ENCODE data around the gene TNFRSF8. TPM values are rescaled to one million over a fixed set of nuclear protein-coding genes. Genes with fewer than 3 reads are reported as not detected.

The TNFRSF8 gene
- total and polyA plus RNA-seq, 7 donors: 0.68 to 1.8 (median 0.87) TPM; not detected in 1

GRCh38 chr1:12185036-12185917 is 122.2 kb downstream of the TNFRSF8 start:
- intact Hi-C loops (cut with DNase I): no loop called here
- TF ChIP-seq CTCF (IDR thresholded peaks at IDR 0.05) (no peak), POLR2AphosphoS5 (IDR thresholded peaks at IDR 0.05) (no peak), EP300 (IDR thresholded peaks at IDR 0.05) (no peak), POLR2A (IDR thresholded peaks at IDR 0.05) (no peak)
- no peaks in the 10 kb centered on the region for H3K9me3 ChIP-seq
- H3K4me1 ChIP-seq: peaks cover 0 to 70% (median 59%) of the 10 kb centered on the region in 4 donors
- 77 to 82% methylated on average over 19 of the region's 19 CpGs for WGBS, 2 donors
- H3K4me3 ChIP-seq: peak overlapping the region in 2 of 4 donors; percentile 16 to 21
- no peaks in the 10 kb centered on the region for H3K36me3 ChIP-seq
- peak; percentile 65 for DNase-seq
- H3K27me3 ChIP-seq: no peaks in the 10 kb centered on the region
- peak overlapping the region; percentile 71 to 85 (median 81) for H3K27ac ChIP-seq

DNA sequence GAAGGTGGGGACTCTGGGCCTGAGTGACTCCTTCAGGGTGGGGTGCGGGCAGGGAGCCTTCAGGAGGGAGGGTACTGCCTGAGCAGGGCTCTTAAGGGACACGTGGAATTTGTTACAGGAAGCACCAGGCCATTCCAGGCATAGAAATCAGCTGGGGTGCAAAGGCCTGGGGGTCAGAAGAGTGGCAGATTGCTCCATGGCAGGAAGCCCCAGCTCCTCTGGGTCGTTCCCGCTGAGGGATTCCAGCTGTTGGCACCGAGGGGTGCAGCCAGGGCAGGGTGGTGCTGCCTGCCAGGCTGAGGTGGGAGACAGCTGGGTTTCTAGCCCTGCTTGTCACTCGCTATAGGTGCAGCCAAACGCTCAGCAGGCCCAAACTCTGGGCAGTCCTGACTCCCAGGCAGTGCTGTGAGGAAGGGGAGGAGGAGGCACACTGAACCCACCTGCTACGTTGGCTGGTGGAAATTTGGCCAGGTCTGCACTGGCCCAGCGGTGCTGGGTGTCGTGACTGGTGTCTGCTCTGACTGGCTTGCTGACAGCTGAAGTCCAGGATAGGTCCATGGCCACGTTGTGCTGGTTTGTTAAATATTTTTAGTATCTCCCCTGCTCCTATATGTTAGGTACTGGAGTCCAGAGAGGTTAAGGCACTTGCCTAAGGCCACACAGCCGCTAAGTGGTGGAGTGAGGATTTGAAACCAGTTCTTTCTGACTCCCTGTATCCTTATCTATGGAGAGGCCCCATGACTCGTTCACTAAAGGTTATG is 123.0 kb downstream of the TNFRSF8 start:
- Histone ChIP-seq H3K4me3 (no peak overlapping the region), H3K27me3 (no peaks in the 10 kb centered on the region), H3K27ac (peak overlapping the region; percentile 71 to 85 (median 81)), H3K9me3 (no peaks in the 10 kb centered on the region), H3K36me3 (peaks cover 0 to 4% (median 0%) of the 10 kb centered on the region in 4 donors), H3K4me1 (peaks cover 0 to 65% (median 57%) of the 10 kb centered on the region in 4 donors)
- WGBS, 2 donors: 69 to 73% methylated on average over 13 of the region's 13 CpGs
- DNase-seq: no peak
- TF ChIP-seq EP300 (IDR thresholded peaks at IDR 0.05) (no peak), CTCF (IDR thresholded peaks at IDR 0.05) (no peak)
- intact Hi-C loops (cut with DNase I): no loop called here

GRCh38 chr1:12186679-12186985 is 123.5 kb downstream of the TNFRSF8 start:
- no peak for DNase-seq
- no peaks in the 10 kb centered on the region for H3K27me3 ChIP-seq
- no peak for TF ChIP-seq POLR2A (IDR thresholded peaks at IDR 0.05)
- no peak for TF ChIP-seq POLR2AphosphoS5 (IDR thresholded peaks at IDR 0.05)
- no peak for TF ChIP-seq CTCF (IDR thresholded peaks at IDR 0.05)
- TF ChIP-seq EP300 (IDR thresholded peaks at IDR 0.05): no peak
- peaks cover 0 to 4% (median 0%) of the 10 kb centered on the region in 4 donors for H3K36me3 ChIP-seq
- 33 to 73% methylated on average over 4 of the region's 4 CpGs for WGBS, 2 donors
- no peak overlapping the region for H3K4me3 ChIP-seq
- peak overlapping the region in 3 of 4 donors; percentile 71 to 82 (median 80) for H3K27ac ChIP-seq
- H3K9me3 ChIP-seq: no peaks in the 10 kb centered on the region
- H3K4me1 ChIP-seq: peaks cover 0 to 59% (median 54%) of the 10 kb centered on the region in 4 donors
- intact Hi-C loops (cut with DNase I): no loop called here

DNA sequence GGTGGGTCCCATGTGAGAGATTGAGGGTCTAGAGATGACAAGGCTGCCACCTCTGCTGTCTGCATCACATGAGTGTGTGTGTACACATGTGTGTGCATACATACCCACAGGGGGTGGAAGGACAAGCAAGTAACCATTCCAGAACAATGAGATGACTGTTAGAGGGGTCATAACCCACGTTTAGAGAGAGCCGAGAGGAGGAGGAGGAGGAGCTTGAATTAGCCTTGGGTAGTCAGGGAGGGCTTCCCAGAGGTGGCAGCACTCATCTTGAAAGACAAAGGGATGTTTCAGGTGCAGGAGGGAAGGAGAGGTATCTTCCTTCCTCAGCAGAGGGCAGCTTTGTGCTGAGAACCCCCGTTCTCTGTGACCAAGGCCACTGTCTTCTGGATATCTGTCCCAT is 125.0 kb downstream of the TNFRSF8 start:
- no peaks in the 10 kb centered on the region for H3K9me3 ChIP-seq
- peak overlapping the region in 1 of 4 donors; percentile 22 for H3K27ac ChIP-seq
- H3K36me3 ChIP-seq: peaks cover 0 to 9% (median 0%) of the 10 kb centered on the region in 4 donors
- TF ChIP-seq CTCF (IDR thresholded peaks at IDR 0.05) (no peak), POLR2AphosphoS5 (IDR thresholded peaks at IDR 0.05) (no peak), POLR2A (IDR thresholded peaks at IDR 0.05) (no peak), EP300 (IDR thresholded peaks at IDR 0.05) (no peak)
- intact Hi-C loops (cut with DNase I): no loop called here
- H3K4me3 ChIP-seq: no peak overlapping the region
- peaks cover 0 to 57% (median 49%) of the 10 kb centered on the region in 4 donors for H3K4me1 ChIP-seq
- DNase-seq: no peak
- H3K27me3 ChIP-seq: no peaks in the 10 kb centered on the region
- 43 to 68% methylated on average over 3 of the region's 3 CpGs for WGBS, 2 donors
